ENCODE results near the gene PTPRM. TPM values are rescaled to one million over a fixed set of nuclear protein-coding genes. Genes with fewer than 3 reads are reported as not detected.

Gene PTPRM
- total RNA-seq, 1 donor from 2014 or later: 109 TPM

DNA sequence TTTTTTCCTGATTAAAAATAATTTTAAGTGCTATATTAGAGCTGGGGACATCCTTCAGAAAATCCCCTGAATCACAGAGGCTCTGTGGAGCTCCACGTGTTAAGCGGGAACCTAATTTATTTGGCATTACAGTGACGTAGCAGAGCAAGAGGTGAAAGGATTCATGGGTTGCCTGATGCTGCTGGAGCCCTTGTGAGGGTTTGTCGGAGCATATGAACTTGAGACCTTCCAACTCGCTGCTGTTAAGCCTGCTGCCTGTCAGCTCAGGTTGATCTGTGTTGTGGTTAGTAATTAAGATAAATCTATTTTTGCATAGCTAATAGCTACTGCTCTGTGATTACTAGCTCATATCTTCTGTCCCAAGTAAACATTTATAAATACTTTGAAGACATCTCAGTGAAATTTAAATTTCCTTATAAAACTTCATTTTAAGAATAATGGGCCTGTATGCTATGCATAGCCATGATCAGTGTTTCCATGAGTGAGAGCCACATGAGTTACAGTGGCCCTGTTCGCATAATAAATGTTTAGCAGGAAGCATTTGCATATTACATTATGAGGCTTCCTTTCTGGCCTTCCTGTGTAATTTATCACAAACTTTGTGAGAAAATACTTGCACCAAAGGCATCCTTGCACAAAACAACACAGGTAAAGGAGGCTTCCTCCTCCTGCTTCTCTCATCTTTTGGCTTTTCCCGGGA lies 438.9 kb downstream of the PTPRM start:
- DNase-seq: no peak

DNA sequence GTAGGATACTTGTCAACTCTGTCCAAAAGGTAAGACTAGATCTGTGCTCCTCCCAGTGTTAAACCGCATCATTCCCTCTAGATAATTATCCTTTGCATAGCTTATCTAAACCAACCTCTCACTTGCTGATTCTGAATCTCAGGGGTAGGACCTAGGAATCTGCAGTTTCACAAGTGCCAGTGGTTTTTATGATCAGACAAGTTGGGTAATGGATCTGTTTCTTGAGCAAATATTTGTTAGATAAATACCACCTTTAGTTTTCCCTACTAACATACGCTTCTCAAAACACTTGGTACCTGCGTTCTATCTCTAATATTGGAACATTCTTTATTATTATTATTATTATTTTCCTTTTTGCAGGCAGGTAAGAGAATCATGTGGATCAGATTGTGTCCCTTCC lies 439.9 kb downstream of the PTPRM start:
- DNase-seq: no peak

DNA sequence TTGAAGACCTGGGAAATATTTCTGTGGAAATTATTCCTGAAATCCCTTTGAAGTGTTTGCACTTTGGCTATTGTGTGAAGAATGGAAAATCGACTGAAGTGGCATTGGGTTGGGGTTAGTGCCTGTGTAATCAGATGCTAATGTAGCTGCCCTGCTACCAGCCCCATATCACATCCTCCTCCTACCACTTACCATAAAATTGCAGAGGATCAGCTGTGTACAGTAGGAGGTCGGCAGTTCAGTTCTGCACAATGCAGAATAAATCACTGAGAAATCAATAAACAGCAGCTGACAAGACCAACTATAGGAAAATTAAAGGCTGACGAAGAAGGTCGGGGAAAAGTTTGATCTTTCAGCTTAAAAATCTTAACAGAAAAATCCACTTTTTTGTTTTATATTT lies 440.9 kb downstream of the PTPRM start:
- DNase-seq: no peak

DNA sequence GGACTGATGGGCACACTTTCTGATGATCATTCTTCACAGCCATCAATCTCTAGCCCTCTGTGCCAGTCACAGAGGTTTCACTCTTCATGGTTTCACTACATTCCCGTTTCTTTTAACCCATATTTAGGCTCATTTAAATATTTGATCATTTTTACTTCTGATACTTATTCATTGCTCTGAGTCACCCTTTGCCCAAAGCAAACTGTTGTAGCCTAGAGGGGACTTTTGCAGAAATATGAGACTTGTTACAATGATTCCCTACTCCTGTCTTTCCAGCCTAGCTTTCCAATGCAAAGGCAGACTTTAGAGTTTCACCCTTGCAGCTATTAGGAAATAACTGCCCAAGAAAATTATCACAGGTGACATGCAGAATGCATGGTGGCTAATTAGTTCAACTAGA lies 444.2 kb downstream of the PTPRM start:
- DNase-seq: no peak

DNA sequence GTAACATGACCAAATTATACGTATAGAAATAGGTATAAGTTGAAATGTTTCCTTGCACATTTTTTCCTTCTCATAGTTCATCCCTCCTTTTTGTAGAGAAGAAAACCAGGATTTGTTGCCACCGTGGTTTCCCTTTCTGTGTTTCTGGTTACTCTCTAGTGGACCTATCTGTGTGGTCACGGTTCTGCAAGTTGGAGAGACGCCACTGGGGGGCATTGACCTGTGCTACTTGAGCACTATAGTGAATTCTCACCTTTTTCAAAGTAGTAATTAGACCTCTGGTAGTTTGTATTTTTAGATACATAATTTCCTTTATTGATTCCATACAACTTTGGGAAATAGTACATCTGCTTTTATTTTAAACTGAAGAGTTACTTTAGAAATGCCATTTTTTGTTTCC lies 444.8 kb downstream of the PTPRM start:
- DNase-seq: no peak

DNA sequence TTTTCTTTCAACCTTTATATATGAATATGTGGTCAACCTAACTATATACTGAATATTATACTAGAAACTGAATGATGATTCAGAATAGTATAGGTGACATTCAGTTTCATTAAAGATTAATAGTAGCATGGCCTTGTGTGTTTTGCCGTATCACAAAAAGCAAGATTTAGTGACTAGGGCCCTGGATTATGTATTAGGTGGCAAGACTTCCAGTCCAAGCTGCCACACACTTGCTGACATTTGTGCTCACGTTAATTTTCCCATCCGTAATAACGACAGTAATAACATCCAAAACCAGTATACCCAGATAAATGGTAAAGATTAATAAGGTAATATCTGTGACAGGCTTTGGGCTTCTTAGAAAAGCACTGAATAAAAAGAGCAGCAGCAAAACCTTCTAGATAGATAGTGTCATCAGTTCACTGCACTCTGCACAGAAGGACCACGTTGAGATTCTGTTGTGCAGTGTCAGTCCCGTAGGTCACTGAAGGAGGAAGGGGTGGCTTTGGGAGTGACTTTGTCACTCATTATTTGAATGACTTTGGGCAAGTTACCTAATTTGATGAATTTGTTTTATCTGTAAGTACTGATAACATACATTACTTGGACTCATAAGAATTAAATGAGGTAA lies 451.7 kb downstream of the PTPRM start:
- DNase-seq: no peak

DNA sequence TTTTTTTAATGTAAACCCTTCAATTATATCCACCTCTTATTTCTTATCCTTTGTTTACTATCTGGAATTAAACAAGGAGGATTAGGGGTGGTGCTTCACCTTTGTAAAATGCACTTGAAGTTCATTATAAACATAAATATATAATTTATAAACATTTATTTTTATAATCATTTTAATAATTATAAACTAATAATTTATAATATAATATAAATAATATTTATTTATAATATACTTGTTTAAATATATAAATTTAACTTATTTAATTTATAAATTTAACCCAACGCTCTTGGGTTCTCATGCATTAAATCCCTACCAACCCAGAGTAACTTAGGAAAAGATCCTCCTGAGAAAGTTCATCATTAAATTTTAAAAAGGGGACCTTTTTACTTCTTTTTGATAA lies 452.5 kb downstream of the PTPRM start:
- no peak for DNase-seq

DNA sequence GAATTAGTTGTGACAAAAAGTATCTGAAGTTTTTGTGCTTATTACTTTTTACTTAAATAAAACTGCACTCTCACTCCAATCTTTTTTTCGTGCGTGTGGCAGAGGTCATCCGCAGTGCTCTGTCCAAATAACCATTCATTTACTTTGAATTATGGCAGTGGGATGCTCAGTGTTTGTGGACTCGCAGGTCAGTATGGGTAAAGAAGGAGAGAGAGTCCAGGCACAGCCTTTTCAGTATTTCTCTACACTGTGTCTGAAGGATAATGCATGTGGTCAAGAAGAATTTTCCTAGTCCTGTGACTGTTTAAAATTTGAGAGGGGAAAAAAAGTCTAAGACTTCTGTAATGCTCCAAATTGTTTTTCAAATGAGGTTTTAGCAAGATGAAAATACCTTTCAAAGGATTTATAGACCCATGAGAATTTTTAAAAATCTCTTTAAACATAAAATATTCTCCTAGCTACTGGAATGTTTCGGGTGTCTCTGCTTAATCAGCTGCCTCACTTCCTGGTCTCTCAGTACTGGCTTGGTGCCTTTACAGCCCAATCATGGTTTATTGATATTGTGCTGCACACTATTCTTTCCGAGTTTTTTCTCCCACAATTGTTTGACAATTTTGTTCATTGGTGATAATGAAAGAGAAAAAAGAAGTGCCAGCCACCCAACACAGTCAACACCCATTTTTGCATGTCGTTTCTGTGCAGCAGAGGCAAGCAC lies 453.2 kb downstream of the PTPRM start:
- no peak for DNase-seq

DNA sequence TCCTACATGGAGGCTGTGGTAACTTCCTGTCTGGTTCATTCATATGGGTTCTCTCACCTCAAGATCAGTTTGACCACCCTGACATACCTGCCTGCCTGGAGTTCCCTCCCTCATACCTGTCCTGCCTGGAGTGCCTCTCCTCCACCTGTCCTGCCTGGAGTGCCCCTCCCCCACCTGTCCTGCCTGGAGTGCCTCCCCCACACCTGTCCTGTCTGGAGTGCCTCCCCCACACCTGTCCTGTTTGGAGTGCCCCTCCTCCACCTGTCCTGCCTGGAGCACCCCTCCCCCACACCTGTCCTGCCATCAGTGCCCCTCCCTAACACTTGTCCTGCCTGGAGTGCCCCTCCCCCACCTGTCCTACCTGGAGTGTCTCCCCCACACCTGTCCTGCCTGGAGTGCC lies 461.9 kb downstream of the PTPRM start:
- no peak for DNase-seq

DNA sequence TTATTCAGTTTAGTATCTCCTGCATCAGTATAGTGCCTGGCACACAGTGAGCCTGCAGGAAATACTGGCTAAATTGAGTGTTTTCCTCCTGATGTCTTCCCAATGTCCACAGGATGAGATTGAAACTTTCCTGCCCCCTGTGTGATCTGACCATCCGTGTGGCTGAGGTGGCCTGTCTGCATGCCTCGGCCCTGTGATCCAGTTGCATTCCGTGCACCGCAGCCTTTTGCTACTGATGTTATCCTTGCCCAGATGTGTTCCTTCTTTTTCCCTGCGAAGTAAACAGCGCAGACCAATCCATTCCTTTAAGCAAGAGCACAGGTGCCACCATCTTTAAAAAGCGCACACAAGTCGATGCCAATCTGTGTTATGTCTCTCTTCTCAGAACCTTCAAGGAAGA lies 462.6 kb downstream of the PTPRM start:
- DNase-seq: no peak

DNA sequence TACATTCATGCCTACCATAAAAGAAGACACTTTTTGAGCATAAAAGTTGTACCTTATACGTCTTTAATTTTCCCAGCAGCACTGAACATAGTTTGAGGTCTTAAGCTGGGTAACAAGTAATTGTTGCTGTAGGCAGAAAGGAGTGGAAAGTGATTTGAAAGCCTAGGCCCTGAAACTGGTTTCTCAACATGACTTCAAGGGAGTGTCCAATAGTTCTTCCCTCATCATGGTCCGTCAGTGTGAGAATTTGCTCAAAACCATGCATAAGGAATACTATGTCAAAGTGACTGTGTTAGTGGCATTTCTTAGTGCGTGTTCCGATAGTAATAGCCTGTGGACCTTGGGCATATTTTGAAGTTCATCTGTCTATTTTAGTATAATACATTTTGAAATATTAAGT lies 463.1 kb downstream of the PTPRM start:
- no peak for DNase-seq

DNA sequence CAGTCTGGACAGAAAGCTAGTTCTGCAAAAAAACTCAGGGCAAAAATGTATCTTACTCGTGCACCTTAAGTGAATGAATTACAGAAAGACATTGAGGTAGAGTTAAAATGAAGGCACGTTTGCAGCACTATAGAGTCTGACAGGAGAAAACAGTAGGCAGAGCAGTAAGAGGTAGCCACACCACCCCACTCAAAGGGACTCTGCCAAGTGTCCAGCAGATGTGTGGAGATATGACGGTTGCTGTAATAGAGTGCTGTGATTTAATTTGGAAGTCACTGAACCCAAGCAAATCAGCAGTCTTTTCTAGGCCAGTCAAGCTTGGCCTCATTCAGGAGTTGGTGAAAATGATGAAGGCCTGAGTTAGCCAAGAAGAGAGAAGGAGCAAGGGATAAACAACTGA lies 464.4 kb downstream of the PTPRM start:
- no peak for DNase-seq

DNA sequence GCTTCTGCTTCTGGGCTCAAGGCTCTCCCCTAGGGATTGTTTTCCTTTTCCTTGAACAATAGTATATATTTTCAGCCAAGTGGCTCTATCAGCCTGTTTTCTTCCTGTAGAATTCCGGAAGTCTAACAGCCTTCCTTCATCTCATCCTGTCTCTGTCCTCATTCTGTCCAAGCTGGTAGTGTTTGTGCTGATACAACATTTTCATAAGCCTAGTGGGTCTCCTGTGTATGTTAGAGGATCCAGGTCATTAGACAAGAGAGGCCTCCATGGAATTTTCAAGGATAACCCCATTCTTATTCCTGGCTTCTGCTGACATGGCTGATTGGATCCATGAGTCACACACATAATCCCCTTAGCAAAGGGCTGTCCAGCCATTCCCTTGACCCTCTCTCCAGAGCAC lies 467.6 kb downstream of the PTPRM start:
- DNase-seq: no peak

DNA sequence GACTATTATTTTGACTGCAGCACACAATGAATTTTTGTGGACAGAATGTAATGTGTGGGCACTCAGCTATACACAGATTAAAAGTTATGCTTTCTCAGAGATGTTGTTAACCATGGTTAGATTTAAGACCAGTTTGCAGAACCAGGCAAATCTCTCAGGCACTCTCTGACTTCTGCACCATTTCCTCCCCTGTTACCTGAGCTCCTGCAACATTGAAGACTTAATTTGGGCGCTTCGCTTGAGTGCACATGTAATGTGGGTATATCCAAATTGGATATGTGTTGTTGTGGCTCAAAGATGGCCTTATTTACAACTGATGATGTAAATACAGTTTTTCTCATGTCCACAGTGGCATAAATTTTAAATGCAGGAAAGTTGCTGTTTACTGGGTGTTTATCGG lies 469.4 kb downstream of the PTPRM start:
- DNase-seq: no peak

DNA sequence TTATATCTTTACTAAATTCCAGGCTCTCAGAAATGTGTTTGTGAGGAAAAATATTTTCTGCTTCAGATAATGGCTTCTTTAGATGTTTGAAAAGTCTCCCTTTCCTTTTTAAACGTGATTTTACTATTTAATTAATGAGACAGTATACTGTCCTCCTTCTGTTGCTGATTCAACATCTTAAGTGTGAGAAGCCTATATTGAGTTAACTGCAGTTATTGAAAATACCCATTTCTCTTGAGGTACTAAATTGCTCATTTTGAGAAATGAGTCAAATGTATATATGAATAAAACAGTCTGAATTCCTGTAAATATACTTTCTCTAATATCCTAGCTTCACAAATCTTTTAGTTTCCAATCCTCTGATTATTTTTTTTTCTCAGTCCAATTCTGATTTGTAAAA lies 470.2 kb downstream of the PTPRM start:
- no peak for DNase-seq

DNA sequence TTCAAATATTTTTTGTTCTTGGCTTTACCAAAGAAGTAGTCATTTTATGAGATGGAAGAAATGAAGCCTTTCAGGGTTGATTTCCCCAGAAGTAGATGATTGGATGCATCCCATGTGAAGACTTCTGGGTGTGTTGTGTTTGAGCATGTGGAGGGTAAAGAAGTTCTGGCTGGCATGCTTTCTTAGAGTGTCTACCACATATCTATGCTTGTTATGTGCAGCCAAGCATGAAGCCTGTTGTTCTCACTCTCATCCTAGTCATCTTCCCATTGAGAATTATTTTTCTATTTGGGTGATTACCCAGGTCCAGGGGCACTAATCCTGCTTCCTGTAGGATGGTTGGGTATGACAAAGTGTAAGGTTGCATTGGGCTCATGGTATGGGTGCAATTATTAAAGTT lies 472.9 kb downstream of the PTPRM start:
- no peak for DNase-seq

DNA sequence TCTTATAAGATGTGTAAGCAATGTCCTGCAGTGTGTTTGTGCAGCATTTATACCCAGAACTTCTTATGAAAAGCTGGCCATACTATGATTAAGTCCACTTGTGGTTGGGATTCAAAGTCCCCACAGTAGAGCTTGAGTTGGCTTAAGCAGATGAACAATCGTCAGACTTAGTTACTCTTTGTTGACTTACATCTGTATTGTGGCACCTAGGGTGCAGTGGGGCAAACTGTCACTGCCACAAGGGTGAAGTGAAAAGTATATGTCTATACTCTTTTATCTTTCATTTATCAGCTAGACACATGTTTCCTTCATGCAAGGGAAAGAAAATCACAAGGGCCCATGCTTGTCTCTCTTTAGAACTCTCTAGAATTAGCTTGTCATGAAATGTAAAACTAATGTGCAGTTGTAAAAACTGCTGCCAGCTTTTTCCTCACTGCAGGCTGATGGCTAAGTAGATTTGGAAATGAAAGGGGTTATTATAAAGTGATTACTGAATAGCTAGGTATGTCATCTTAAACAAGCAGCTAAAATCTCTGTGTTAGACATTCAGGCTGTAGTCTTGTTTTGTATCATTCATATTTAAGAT lies 474.5 kb downstream of the PTPRM start:
- no peak for DNase-seq

DNA sequence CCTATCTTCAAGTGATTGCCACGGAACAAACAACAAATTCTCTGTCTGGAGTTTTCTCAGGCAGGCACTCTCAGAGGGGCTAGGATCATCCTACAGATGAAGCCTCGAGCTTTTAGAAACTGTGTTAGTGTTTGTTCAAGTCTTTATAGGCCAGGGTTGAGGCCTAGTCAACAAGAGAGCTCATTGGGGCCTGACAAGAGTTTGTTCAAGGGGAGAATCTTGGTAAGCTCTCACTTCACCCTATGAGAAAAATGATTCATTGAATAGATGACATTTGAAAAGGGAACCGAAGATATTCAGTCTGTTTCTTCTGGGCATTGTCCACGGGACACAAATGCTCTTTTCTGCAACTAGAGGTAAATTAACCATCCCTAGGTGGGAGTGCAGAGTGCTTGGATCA lies 476.9 kb downstream of the PTPRM start:
- DNase-seq: no peak

DNA sequence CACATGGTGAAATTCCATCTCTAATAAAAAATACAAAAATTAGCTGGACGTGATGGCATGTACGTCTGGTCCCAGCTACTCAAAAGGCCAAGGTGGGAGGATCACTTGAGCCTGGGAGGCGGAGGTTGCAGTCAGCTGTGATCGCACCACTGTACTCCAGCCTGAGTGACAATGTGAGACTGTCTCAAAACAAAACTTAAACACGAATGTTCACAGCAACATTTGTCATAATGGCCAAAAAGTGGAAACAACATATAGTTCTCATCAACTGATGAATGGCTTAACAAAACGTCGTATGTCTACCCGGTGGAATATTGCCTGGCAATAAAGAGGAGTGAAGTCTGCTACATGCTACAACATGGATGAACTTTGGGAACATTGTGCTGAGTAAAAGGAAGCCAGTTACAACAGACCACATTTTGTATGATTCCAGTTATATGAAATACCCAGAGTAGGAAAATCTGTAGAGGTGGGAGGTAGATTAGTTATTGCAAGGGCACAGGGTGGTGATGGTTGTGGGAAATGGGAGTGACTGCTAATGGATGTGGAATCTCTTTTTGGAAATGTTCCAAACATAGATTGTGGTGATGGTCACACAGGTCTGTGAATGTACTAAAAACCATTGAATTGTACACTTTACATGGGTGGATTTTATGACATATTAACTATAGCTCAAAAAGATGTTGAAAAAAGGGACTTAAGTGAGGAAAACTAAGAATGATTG lies 478.2 kb downstream of the PTPRM start:
- no peak for DNase-seq

DNA sequence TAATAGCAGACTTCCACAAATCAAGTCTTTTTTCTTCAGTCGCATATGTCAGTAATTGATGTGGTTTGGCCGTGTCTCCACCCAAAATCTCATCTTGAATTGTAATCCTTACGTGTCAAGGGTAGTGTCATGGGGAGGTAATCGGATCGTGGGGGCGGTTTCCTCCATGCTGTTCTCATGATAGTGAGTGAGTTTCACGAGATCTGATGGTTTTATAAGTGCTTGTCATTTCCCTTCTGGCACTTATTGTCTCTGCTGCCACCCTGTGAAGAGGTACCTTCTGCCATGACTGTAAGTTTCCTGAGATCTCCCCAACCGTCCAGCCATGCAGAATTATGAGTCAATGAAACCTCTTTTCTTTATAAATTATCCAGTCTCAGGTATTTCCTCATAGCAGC lies 478.8 kb downstream of the PTPRM start:
- no peak for DNase-seq

DNA sequence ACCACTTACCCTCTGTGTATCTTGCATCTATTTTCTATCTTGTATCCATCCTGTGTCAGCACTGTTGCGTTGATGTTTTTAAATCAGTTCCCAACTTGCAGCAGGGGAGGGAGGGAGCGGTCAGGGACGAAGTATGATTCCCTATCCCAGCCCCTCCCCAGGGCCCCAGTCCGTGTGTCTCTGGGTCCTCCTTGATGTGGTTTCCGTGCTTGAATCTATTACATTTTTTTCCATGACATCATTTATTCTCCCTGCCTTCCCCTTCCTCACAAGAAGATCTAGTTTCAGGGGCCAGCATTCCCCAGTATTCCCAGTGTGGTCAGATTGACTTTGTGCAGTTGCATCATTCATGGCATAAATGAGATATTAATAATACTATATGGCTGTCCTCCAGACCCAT lies 479.3 kb downstream of the PTPRM start:
- no peak for DNase-seq

DNA sequence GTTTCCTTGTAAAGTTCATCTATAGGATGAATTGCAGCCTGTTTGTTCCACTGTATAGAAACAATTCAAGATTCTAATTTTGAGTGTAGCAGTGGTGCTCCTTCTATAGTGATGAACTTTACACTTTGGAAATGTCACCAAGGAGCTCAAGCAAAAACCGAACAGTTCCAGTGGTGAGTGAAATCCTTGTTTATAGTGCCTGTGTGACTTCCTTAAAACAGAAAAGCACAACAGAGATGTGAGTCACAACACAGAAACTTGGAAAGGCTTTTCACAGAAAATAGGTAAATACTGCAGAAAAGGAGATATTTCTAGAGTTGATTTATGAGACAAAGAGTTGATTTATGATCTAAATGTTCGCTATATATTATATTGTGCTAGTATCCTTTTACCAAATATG lies 482.0 kb downstream of the PTPRM start:
- peak; percentile 9 for DNase-seq

Measured in tongue (tissue), 2 donors.